Measurements from ENCODE around the gene BCL2L14.
"Not testable (repeated sequence)": the region's sequence is repeated elsewhere in the genome, so short reads cannot be mapped to it uniquely, and the experiment has no call there.

BCL2L14 gene

GRCh38 chr12:12110923-12111555, 40.3 kb downstream of the BCL2L14 start:
- not testable (repeated sequence) for DNase-seq

- no peak for DNase-seq
Observed at GRCh38 chr12:12115514-12115913, 44.8 kb downstream of the BCL2L14 start.

- DNase-seq, result no peak
Observed at GRCh38 chr12:12116677-12117076, 45.9 kb downstream of the BCL2L14 start.

- no peak for DNase-seq
Observed at GRCh38 chr12:12121061-12121460, 50.3 kb downstream of the BCL2L14 start.

GRCh38 chr12:12123036-12123604, 52.4 kb downstream of the BCL2L14 start:
- DNase-seq, result no peak

GRCh38 chr12:12126551-12126950, 55.8 kb downstream of the BCL2L14 start:
- DNase-seq, result no peak

- no peak for DNase-seq
Observed at GRCh38 chr12:12127304-12127703, 56.6 kb downstream of the BCL2L14 start.

- DNase-seq, result no peak
Observed at GRCh38 chr12:12128670-12129069, 57.9 kb downstream of the BCL2L14 start.

- no peak for DNase-seq
Observed at GRCh38 chr12:12133259-12133658, 62.5 kb downstream of the BCL2L14 start.

GRCh38 chr12:12133785-12134184, 63.0 kb downstream of the BCL2L14 start:
- no peak for DNase-seq

GRCh38 chr12:12138203-12139154, 67.7 kb downstream of the BCL2L14 start:
- DNase-seq, result peak; percentile 25

GRCh38 chr12:12141000-12141399, 70.3 kb downstream of the BCL2L14 start:
- no peak for DNase-seq

- not testable (repeated sequence) for DNase-seq
Observed at GRCh38 chr12:12144531-12144930, 73.8 kb downstream of the BCL2L14 start.

GRCh38 chr12:12147111-12147510, 76.4 kb downstream of the BCL2L14 start:
- no peak for DNase-seq
